ENCODE data around the gene AMOTL2.

The AMOTL2 gene

GRCh38 chr3:134354612-134355251, 19.5 kb downstream of the AMOTL2 start:
- Histone ChIP-seq H3K4me3 (ENCODE audit: insufficient read depth, low read length, poor library complexity, severe bottlenecking) (no peak overlapping the region), H2AFZ (ENCODE audit: low read depth, low read length, severe bottlenecking) (no peak overlapping the region), H3F3A (ENCODE audit: insufficient read depth) (no peaks in the 10 kb centered on the region), H3K9me3 (ENCODE audit: insufficient read depth, low read length) (no peaks in the 10 kb centered on the region), H3K4me2 (ENCODE audit: low read depth, low read length, poor library complexity, severe bottlenecking) (no peak overlapping the region), H3K27ac (ENCODE audit: low read depth, low read length) (no peak overlapping the region), H3K79me2 (ENCODE audit: insufficient read depth, low read length) (no peaks in the 10 kb centered on the region), H3K27me3 (ENCODE audit: low read length) (no peaks in the 10 kb centered on the region), H3K9me2 (replicated peaks; ENCODE audit: insufficient read depth, low read length) (no peaks in the 10 kb centered on the region), H4K20me1 (ENCODE audit: low read depth, low read length) (no peaks in the 10 kb centered on the region), H3K36me3 (ENCODE audit: low read length) (no peaks in the 10 kb centered on the region), H3K9ac (ENCODE audit: low read length) (no peak overlapping the region)
- TF ChIP-seq CTCF (IDR thresholded peaks at IDR 0.05; ENCODE audit: insufficient read depth, low read length, poor library complexity, severe bottlenecking) (no peak), EZH2phosphoT487 (conservative IDR thresholded peaks at IDR 0.05; ENCODE audit: low read length) (no peak)

DNA sequence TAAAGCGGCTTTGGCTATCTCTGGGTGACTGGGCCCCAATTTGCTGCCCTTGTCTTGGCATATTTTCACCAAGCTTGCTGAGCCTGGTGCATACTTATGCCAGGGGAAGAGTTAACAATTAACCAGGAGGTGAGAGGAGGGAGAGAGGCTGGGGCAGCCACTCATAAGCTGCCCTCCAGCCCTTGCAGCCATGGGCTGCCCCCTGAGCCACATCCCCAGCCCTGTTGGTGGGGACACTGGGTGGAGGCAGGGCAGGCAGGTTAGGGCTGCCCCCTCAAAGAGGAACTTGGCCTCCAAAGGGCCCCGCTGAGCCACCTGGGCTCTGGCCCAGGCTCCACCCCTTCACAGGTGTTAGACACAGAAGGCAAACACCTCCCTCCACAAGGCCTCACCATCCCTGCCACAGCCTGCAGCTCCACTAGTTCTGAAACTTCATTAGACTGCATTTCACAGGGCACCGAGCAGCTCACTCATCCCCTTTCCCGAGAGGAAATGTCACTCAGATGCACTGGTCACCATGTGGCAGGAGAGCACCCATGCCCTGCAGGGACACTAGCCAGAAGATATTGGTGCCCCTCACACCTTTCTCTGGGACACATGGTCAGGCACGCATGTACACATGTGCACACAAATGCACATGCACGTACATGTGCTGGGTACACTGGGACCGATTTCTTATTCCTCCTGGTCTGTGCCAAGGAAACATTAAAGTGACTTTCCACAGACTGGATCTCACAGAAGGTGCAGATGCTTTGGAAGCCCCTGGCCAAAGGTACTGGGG, 20.2 kb downstream of the AMOTL2 start:
- Histone ChIP-seq H4K20me1 (ENCODE audit: low read depth, low read length) (no peaks in the 10 kb centered on the region), H3K9me2 (replicated peaks; ENCODE audit: insufficient read depth, low read length) (no peaks in the 10 kb centered on the region), H3K9ac (ENCODE audit: low read length) (no peak overlapping the region), H3K27me3 (ENCODE audit: low read length) (no peaks in the 10 kb centered on the region), H3F3A (ENCODE audit: insufficient read depth) (no peaks in the 10 kb centered on the region), H3K4me2 (ENCODE audit: low read depth, low read length, poor library complexity, severe bottlenecking) (no peak overlapping the region), H3K4me3 (ENCODE audit: insufficient read depth, low read length, poor library complexity, severe bottlenecking) (no peak overlapping the region), H3K27ac (ENCODE audit: low read depth, low read length) (no peak overlapping the region), H3K79me2 (ENCODE audit: insufficient read depth, low read length) (no peaks in the 10 kb centered on the region), H3K36me3 (ENCODE audit: low read length) (no peaks in the 10 kb centered on the region), H2AFZ (ENCODE audit: low read depth, low read length, severe bottlenecking) (no peak overlapping the region), H3K9me3 (ENCODE audit: insufficient read depth, low read length) (no peaks in the 10 kb centered on the region)
- TF ChIP-seq EZH2phosphoT487 (conservative IDR thresholded peaks at IDR 0.05; ENCODE audit: low read length) (no peak), CTCF (IDR thresholded peaks at IDR 0.05; ENCODE audit: insufficient read depth, low read length, poor library complexity, severe bottlenecking) (no peak)

GRCh38 chr3:134353171-134353825, 20.9 kb downstream of the AMOTL2 start:
- no peaks in the 10 kb centered on the region for H3K9me3 ChIP-seq (ENCODE audit: insufficient read depth, low read length)
- H3K27ac ChIP-seq (ENCODE audit: low read depth, low read length) = no peak overlapping the region
- no peaks in the 10 kb centered on the region for H3K79me2 ChIP-seq (ENCODE audit: insufficient read depth, low read length)
- H3F3A ChIP-seq (ENCODE audit: insufficient read depth) = no peaks in the 10 kb centered on the region
- H3K4me2 ChIP-seq (ENCODE audit: low read depth, low read length, poor library complexity, severe bottlenecking) = no peak overlapping the region
- TF ChIP-seq CTCF (IDR thresholded peaks at IDR 0.05; ENCODE audit: insufficient read depth, low read length, poor library complexity, severe bottlenecking) = no peak
- no peak for TF ChIP-seq EZH2phosphoT487 (conservative IDR thresholded peaks at IDR 0.05; ENCODE audit: low read length)
- no peak overlapping the region for H2AFZ ChIP-seq (ENCODE audit: low read depth, low read length, severe bottlenecking)
- H3K36me3 ChIP-seq (ENCODE audit: low read length) = no peaks in the 10 kb centered on the region
- H3K4me3 ChIP-seq (ENCODE audit: insufficient read depth, low read length, poor library complexity, severe bottlenecking) = no peak overlapping the region
- no peak overlapping the region for H3K9ac ChIP-seq (ENCODE audit: low read length)
- H3K9me2 ChIP-seq (replicated peaks; ENCODE audit: insufficient read depth, low read length) = no peaks in the 10 kb centered on the region
- no peaks in the 10 kb centered on the region for H3K27me3 ChIP-seq (ENCODE audit: low read length)
- H4K20me1 ChIP-seq (ENCODE audit: low read depth, low read length) = no peaks in the 10 kb centered on the region

All from SU-DHL-6 (cell line).